GM19397 (cell line): Measurements from ENCODE around the gene EHBP1L1.
"Not testable (repeated sequence)": the region's sequence is repeated elsewhere in the genome, so short reads cannot be mapped to it uniquely, and the experiment has no call there.

Experiments used
- ATAC-seq: cut with Tn5 transposase; IDR thresholded peaks from one replicate; pipeline ENCODE4 v1.9.1; 2021; ENCODE audit warnings: mild to moderate bottlenecking, moderate library complexity; ENCODE audit not compliant: unreplicated experiment

Gene EHBP1L1

DNA sequence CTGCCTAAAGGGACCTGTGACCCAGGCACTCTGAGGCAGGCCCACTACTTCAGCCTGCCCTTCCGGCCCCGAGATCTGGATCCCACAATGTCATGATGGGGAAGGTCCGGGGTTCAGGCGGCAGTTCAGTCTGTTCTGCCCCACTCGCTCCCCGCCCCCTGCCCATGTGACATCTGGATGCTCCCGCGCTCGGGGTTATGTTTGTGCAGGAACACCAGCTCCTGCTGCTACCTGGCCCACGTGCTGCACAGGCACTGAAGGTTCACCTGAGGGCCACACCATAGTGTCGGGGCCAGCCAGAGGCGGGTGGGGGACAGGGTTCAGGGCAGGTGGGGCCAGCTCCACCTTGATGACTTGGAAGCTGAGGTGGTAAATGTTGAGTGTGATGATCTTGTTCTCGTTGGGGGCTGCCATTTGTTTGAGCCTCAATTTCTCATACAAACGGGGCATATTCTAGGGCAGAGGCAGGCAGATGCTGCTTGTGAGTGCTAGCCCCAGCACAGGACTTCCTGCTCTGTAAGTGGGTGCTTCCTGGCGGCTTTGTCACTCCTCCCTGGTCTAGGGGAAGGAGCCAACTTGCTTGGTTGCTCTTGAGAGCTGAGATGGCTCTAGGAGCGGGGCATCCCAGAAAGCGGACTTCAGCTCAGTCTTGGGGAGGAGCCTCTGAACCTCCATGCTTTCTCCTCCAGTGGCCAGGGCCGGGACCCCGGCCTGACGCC lies 57.7 kb downstream of the EHBP1L1 start:
- no peak for ATAC-seq

GRCh38 chr11:65634109-65634436 lies 58.2 kb downstream of the EHBP1L1 start:
- ATAC-seq = no peak

DNA sequence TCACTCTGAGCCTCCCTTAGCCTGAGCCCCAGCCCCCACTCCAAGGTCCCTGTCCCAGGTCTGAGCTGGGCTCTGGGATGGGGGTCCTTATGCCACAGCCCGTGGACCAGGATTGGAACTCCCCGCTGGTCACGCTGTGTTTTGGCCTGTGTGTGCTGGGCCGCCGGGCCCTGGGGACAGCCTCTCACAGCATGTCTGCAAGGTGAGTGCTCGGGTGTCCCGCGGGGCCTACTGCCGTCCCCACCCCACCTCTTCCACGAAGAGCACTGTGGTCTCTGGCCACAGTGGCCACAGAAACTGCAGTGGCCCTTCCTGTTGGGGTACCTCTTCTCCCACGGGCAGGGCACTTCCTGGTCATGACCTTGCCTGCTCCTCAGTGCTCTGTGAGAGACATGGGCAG lies 58.6 kb downstream of the EHBP1L1 start:
- no peak for ATAC-seq

DNA sequence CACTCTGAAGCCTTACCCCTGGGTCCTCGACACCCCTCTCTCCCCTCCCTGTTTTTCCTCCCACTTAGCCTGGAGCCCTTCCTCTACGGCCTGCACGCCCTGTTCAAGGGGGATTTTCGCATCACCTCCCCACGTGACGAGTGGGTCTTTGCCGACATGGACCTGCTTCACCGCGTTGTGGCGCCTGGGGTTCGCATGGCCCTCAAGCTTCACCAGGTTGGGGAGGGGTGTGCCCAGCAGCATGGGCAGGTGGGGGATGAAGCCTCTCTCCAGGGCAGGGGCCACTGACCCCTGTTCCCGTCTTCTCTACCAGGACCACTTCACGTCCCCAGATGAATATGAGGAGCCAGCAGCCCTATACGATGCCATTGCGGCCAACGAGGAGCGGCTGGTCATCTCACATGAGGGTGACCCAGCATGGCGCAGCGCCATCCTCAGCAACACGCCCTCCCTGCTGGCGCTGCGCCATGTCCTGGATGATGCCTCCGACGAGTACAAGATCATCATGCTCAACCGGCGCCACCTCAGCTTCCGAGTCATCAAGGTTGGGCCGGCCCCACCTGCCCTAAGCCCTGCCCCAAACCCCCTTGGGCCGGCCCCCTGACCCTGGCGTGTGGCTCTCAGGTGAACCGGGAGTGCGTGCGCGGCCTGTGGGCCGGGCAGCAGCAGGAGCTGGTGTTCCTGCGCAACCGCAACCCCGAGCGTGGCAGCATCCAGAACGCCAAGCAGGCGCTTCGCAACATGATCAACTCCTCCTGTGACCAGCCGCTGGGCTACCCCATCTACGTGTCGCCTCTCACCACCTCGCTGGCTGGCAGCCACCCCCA lies 59.3 kb downstream of the EHBP1L1 start:
- no peak for ATAC-seq

DNA sequence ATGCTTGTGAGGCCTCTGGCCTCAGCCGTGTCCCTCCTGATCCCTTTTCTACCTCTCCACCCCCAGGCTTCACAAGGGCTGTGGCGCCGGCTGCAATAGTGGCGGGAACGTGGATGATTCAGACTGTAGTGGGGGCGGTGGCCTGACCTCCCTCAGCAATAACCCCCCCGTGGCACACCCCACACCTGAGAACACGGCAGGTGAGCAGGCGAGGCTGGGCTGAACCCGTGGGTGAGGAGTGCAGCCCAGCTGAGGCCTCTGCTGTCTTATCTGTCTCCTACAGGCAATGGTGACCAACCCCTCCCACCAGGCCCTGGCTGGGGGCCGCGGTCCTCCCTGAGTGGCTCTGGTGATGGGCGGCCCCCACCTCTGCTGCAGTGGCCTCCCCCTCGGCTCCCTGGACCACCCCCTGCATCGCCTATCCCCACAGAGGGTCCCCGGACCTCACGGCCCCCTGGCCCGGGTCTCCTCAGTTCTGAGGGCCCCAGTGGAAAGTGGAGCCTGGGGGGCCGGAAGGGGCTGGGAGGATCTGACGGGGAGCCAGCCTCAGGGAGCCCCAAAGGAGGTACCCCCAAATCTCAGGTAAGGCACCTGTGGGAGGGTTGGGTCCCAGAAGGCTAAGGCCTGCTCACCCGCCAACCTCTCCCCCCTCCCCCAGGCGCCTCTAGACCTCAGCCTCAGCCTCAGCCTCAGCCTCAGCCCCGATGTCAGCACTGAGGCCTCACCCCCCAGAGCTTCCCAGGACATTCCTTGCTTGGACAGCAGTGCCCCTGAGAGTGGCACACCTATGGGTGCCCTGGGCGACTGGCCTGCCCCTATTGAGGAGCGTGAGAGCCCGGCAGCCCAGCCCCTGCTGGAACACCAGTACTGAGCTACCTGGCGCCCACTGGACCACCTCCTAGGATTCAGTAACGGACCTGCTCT lies 60.5 kb downstream of the EHBP1L1 start:
- ATAC-seq = no peak

DNA sequence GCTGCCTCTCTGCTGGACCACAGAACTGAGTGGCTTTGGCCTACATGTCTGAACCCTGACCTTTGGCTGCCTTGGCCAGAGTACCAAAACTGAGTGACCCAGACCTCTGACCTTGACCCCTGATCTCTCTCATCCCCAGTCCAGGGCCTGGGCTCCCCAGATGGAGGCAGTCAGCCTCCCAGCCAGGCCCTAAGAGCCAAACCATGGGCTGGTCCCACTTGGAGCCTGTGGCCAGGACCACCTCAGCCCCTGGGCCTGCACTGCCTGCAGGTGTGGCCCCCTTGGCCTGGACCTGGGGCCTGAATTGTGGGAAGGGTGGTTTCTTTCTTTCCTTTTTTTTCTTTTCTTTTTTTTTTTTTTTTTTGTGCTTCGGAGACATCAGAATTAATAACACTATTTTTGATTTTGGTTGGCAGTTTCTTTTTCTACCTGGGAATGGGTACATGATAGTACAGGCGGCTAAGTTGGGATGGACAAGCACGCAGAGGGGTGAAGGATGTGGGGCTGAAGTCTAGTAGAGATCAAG lies 61.2 kb downstream of the EHBP1L1 start:
- ATAC-seq = no peak

DNA sequence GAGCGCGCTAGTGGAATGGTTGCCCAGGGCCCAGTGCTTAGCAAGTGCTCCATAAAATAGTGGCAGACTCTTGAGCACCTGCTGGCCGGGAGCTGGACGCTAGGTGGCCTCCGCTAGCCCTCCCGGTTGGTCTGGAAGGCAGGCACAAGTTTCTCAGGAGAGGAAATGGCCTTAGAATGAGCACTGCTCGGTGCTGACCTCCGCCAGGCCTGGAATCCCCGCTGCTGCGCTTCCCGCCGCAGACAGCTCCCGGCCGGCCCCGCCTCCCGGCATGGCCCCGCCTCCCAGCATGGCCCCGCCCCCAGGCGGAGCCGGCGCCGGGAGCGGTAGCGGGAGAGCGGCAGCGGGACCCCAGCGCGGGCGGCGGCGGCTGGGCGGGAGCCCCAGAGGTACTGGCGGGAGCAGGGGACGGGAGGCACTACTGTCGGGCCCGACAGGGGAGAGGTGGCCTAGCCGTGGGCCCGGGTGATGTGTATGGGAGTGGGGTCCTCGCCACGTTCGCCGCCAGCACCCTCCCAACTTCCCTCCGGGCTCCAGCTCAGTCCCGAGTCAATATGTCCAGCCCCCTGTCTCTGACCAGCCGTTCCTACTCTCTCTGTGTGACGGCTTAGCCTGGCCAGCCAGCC lies 62.1 kb downstream of the EHBP1L1 start, which contains the start of gene SIPA1:
TSS of gene SIPA1 (plus strand) at position 308 of the 626 bp plus-strand sequence. CDS start 2,821 bp downstream, outside the sequence.
- peak; percentile 42 for ATAC-seq

DNA sequence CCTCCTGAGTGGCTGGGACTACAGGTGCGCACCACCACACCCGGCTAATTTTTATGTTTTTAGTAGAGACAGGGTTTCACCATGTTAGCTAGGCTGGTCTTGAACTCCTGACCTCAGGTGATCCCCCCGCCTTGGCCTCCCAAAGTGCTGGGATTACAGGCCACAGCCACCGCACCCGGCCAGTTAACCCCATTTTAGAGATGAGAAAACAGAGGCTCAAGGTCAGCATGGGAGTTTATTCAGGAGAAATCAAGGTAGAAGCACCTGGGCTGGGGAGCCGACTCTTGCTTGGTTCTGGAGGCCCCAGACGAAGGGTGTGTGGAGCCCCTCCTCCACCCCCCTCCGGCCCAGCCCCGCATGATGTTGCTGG lies 63.4 kb downstream of the EHBP1L1 start:
- ATAC-seq = not testable (repeated sequence)

- ATAC-seq = peak; percentile 37
Observed at GRCh38 chr11:65639623-65640482, 64.0 kb downstream of the EHBP1L1 start.

DNA sequence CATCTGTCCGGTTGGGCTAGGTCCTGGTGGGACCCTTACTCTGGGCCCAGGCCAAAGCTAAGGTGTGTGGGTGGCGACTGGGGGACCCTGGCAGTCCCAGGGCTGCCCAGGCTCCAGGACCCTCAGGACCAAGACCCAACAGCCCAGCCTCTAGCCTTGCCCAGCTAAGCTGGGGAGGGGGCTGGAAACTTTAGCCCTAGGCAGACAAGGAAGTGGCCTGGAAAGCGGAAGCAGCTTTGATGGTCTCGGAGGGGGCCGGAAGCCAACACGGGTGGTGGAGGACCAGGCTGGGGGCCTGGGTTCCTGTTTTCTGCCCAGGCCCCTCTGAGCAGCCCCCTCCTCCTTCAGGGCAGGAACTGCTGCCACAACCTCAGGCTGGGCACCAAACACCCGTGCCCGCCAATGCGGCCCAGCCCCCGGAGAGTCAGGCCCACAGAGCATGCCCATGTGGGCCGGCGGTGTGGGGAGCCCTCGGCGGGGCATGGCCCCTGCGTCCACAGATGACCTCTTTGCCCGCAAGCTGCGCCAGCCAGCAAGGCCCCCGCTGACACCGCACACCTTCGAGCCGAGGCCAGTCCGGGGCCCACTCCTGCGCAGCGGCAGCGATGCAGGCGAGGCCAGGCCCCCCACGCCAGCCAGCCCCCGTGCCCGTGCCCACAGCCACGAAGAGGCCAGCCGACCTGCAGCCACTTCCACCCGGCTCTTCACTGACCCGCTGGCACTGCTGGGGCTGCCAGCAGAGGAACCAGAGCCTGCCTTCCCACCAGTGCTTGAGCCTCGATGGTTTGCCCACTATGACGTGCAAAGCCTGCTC lies 64.8 kb downstream of the EHBP1L1 start:
- ATAC-seq = no peak

GRCh38 chr11:65641297-65642013 lies 65.6 kb downstream of the EHBP1L1 start:
- no peak for ATAC-seq
